GM10847 (cell line): ENCODE results near the gene MVB12B.

Experiments
- POLR2A ChIP-seq: IDR thresholded peaks from 2 replicates; pipeline ENCODE4 v1.6.1; 2011; ENCODE audit not compliant: insufficient read length; ENCODE audit errors: extremely low read depth

MVB12B gene

GRCh38 chr9:126335837-126336735, 9.5 kb downstream of the MVB12B start:
- TF ChIP-seq POLR2A: no peak

DNA sequence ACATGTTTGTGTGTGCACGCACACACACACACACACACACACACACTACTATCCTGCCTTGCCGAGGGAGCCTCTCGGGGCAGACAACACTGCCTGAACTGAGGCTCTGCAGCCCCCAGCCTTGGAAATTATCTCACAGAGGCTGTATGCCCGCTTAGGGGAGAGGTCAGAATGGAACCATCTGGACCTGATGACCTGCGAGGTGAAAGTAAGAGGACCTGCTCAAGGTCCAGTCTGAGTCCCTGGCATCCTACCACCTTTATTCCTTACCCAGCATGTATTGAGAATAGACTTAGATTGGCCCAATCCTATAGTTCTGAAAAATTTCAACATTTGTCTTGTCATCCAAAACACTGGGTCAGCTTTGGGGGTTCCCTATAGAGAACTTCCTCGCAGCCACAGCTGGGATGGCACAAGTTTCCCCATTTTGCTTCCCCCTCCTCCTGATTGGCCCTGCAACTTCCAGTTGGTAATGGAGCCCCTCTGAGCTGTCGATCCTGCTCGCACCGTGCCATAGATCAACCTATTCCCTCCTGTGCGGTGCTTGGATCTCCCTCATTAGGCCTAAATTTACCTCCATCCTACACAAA, 10.2 kb downstream of the MVB12B start:
- TF ChIP-seq POLR2A: no peak

- TF ChIP-seq POLR2A: no peak
Observed at GRCh38 chr9:126337729-126338372, 11.2 kb downstream of the MVB12B start.

DNA sequence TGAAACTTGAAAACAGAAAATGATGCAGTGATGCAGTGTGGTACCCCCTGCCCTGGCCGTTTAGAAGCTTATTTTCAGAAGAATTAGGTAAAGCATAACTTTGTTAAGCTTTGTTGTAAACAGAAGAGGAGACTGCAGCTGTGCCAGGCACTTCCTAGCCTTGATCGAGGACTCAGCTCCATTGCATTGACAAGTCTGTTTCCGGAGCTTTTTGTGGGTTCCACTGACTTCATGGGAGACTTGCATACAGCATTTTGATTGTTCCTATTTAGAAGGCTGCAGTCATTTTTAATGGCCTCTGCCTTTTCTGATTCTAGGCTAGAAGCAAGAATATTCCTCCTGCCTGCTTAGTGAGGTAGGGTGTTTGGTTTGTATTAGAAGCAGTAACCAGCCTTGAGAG, 12.3 kb downstream of the MVB12B start:
- TF ChIP-seq POLR2A: no peak

DNA sequence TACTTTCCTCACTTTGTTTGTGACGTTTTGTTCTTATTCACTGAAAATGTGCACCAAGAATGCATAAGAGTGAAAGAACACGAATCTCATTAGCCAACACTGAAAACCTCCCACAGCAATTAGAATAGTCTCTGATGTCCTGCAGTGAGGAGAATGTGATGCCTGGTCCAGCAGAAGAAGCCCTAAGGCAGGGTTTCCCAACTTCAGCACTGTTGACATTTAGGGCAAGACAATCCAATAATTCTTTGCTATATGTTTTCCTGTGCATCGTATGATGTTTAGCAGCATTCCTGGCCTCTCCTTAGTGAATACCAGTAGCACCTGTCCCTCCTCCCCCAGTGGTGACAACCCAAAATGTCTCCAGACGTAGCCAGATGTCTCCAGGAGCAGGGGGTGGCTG, 14.8 kb downstream of the MVB12B start:
- TF ChIP-seq POLR2A: no peak

DNA sequence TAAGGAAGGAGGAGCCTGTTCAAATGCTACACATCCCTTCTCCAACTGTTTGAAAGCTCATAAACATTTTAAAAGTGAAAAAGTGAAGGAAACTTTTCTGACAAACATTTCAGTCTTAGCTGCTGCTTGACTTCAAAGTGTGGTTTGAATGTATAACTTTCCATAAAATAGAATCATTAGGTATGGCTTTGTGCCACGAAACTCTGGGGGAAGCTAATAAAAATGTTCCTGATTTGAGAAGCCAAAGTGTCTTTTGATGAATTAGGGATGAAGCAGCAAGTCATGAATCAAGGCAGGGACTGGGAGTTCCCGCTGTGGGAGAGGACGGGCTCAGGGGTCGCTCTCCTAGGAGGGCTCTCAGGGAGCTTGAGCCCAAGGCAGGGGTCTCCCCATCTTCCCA, 15.3 kb downstream of the MVB12B start:
- TF ChIP-seq POLR2A: no peak

DNA sequence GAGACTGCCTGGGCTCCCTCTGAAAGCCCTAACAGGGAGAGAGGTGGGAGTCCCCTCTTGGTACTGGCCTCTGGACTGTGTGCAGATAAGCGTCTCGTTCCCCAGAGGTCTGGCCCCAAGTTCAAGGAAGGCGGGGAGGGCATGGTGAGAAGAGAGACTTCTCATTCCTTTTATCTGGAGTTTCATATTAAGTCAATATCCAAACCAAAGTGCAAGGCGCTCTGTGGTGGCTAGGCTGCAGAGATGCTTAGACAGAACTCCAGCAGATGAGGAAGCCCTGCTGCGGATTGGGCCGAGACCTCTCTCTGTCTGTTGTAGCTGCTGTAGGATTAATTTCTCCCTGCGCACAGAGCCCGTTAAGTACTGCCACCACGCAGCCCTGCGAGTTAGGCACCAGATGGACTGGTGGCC, 16.0 kb downstream of the MVB12B start:
- no peak for TF ChIP-seq POLR2A

- TF ChIP-seq POLR2A: no peak
Observed at GRCh38 chr9:126343271-126343700, 16.7 kb downstream of the MVB12B start.

DNA sequence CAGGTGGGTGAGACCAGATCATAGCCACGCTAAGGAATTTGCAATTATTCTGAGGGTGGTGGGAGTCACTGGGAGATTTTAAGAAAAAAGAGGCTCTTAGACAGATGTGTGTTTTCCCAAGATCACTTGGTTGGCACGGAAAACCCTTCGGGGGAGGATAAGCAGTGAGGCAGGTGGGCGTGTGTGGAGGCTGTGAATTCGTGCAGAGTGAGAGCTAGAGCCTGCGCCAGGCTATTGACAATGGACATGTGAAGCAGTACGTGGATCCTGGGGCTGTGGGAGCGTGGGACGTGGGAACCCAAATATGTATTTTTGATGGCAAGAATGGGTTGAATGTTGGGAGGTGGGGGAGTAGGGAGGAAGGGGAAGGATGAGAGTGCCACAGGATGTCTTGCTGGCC, 19.4 kb downstream of the MVB12B start:
- no peak for TF ChIP-seq POLR2A

GRCh38 chr9:126347093-126347492, 20.5 kb downstream of the MVB12B start:
- no peak for TF ChIP-seq POLR2A

GRCh38 chr9:126347911-126348760, 21.5 kb downstream of the MVB12B start:
- TF ChIP-seq POLR2A: no peak

DNA sequence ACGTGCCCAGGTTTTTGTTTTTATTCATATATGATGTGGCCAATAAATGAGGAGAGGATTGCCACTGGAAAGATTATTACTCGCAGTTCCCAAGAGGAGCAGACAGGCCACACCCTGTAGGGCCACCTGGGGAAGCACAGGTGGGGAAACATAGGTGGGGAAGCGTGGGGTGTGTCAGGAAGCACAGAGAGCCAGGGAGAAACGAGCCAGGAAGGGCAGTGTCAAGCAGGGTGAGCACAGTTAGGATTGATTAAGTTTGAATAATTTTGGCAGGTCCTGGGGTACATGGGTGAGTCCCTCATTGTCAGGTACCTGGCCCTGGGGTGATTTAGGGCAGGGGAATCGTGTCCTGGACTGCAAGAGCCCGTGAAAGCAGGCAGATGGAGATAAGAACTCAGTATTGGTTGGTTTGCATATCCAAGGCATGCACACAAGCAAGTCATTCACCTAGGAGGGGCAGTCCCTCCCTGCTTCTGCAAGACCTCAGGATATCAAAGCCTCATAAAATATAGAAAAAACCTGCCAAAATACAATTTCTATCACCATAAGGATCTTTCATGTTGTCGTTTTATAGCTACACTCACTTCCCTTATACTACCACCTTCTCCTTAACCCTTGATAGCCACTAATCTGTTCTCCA, 22.4 kb downstream of the MVB12B start:
- no peak for TF ChIP-seq POLR2A

GRCh38 chr9:126354887-126355770, 28.5 kb downstream of the MVB12B start:
- no peak for TF ChIP-seq POLR2A

DNA sequence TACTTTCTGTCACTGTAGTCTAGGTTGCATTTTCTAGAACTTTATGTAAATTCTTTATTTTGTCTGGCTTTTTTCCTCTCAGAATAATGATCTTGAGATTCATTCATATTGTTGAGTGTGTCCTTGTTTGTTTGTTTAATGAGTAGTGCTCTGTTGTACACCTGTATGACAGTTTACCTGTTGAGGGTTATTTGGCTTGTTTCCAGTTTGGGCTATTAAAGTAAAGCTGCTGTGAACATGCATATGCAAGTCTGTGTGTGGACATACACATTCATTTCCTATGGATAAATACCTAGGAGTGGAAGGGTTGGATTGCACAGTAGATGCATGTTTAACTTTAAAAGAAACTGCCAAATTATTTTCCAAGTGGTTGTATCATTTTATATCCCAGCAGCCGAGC, 30.4 kb downstream of the MVB12B start:
- TF ChIP-seq POLR2A: no peak
